ENCODE data around the gene ADARB1. TPM values are rescaled to one million over a fixed set of nuclear protein-coding genes. Genes with fewer than 3 reads are reported as not detected.

The ADARB1 gene
- polyA plus RNA-seq, 3 donors from 2014 or later, result 3.0 to 4.5 (median 3.4) TPM

DNA sequence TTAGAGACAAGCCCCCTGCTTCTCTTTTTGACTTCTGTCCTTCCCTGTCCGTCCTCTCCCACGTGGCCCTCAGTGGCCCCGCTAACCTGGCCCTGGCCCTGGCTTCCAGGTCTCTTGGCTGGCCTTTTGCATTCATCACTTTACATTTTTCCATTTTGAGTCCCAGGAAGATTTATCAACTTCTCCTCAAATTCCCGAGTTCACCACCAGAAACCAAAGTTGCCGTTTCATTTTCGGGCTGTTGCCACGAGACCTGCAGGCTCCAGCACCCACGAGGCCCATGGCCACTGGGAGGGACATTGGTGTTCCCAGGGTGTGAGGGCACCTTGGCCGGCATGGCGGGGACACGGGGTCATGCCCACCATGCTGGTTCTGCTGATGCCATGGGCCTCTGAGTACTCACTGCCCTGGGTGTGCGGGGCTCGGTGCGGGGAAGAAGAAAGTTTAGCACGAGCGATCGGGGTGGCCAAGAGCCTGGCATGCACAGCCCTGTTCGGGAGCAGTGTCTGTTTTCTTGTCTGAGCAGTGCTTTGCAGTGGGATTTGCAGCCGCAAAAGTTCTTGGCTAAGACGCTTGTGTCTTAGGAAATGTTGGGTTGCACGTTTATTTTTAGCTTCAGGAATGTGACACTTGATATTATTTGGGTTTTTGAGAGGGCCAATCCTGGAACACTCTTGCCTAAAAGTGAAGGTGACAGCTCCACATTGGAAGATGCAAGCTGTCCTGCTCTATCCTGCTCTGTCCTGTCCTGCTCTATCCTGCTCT is 40.4 kb upstream of the ADARB1 start:
- Mint-ChIP-seq H3K9me3 (peaks cover 0 to 8% (median 7%) of the 10 kb centered on the region in 6 donors), H3K4me1 (no peaks in the 10 kb centered on the region), H3K27me3 (ENCODE audit: low read depth in 3 of 3) (peaks cover 2 to 8% (median 2%) of the 10 kb centered on the region in 3 donors), H3K4me3 (no peak overlapping the region), H3K27ac (peak overlapping the region in 2 of 6 donors; percentile 46 to 67), H3K36me3 (peaks cover 0 to 12% (median 8%) of the 10 kb centered on the region in 3 donors)
- no peak for DNase-seq

- H3K9me3 Mint-ChIP-seq, result peaks cover 0 to 8% (median 7%) of the 10 kb centered on the region in 6 donors
Measured at GRCh38 chr21:45034556-45035476, 39.6 kb upstream of the ADARB1 start.

GRCh38 chr21:45035477-45035848 is 38.9 kb upstream of the ADARB1 start:
- Mint-ChIP-seq H3K9me3 (peaks cover 0 to 8% (median 7%) of the 10 kb centered on the region in 6 donors), H3K27ac (no peak overlapping the region), H3K4me3 (no peak overlapping the region), H3K4me1 (no peaks in the 10 kb centered on the region), H3K36me3 (peaks cover 0 to 12% (median 8%) of the 10 kb centered on the region in 3 donors), H3K27me3 (ENCODE audit: low read depth in 3 of 3) (peaks cover 2 to 8% (median 4%) of the 10 kb centered on the region in 3 donors)
- DNase-seq, result no peak

More at GRCh38 chr21:45034556-45035476, 39.6 kb upstream of the ADARB1 start:
- H3K27me3 Mint-ChIP-seq (ENCODE audit: low read depth in 3 of 3), result peaks cover 2 to 8% (median 4%) of the 10 kb centered on the region in 3 donors
- no peaks in the 10 kb centered on the region for H3K4me1 Mint-ChIP-seq
- DNase-seq, result no peak
- peaks cover 0 to 12% (median 8%) of the 10 kb centered on the region in 3 donors for H3K36me3 Mint-ChIP-seq
- no peak overlapping the region for H3K27ac Mint-ChIP-seq
- no peak overlapping the region for H3K4me3 Mint-ChIP-seq

DNA sequence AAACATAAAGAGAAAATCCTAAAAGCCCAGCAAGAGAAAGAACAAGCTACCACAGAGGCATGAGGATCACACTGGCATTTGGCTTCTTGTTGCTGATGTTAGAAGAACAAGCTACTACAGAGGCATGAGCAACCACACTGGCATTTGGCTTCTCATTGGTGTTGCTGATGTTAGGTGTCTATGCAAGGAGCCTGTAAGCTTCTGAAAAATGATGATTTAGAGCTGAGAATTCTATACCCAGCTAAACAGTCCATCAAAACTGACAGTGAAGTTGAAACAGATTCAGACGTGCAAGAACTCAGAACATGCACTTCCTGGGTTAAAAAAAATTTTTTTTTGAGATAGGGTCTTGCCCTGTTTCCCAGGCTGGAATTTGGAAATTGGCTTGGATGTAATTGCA is 37.8 kb upstream of the ADARB1 start:
- Mint-ChIP-seq H3K4me1 (no peaks in the 10 kb centered on the region), H3K27ac (no peak overlapping the region), H3K4me3 (no peak overlapping the region), H3K27me3 (ENCODE audit: low read depth in 3 of 3) (peaks cover 2 to 10% (median 4%) of the 10 kb centered on the region in 3 donors), H3K9me3 (peaks cover 0 to 8% (median 7%) of the 10 kb centered on the region in 6 donors), H3K36me3 (peaks cover 0 to 12% (median 8%) of the 10 kb centered on the region in 3 donors)
- DNase-seq, result no peak

DNA sequence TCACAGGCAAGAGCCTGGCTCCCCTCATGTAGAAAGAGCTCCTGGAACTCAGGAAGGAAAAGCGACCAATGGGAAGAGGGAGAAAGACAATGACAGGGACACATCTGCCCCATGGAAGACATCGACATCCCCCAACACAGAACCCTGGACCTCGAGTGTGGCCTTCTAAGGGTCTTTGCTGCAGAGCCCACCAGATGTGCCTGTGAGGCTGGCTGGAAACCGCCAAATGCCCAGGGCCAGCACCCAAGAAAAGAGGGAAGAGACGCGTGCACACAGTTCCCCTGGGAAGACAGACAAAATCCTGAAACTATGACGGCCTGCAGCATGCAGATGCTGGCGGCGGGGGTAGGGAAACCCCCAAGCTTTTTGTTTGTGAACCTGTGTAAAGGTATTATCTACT is 36.4 kb upstream of the ADARB1 start:
- no peak overlapping the region for H3K27ac Mint-ChIP-seq
- H3K36me3 Mint-ChIP-seq, result peaks cover 0 to 12% (median 8%) of the 10 kb centered on the region in 3 donors
- H3K27me3 Mint-ChIP-seq (ENCODE audit: low read depth in 3 of 3), result peaks cover 2 to 10% (median 7%) of the 10 kb centered on the region in 3 donors
- peaks cover 0 to 8% (median 7%) of the 10 kb centered on the region in 6 donors for H3K9me3 Mint-ChIP-seq
- H3K4me1 Mint-ChIP-seq, result no peaks in the 10 kb centered on the region
- no peak overlapping the region for H3K4me3 Mint-ChIP-seq
- no peak for DNase-seq

- no peak for DNase-seq
- no peak overlapping the region for H3K4me3 Mint-ChIP-seq
- no peaks in the 10 kb centered on the region for H3K4me1 Mint-ChIP-seq
- H3K27me3 Mint-ChIP-seq (ENCODE audit: low read depth in 3 of 3), result peaks cover 2 to 10% (median 7%) of the 10 kb centered on the region in 3 donors
- no peak overlapping the region for H3K27ac Mint-ChIP-seq
- peaks cover 0 to 8% (median 7%) of the 10 kb centered on the region in 6 donors for H3K9me3 Mint-ChIP-seq
- peaks cover 0 to 12% (median 8%) of the 10 kb centered on the region in 3 donors for H3K36me3 Mint-ChIP-seq
Measured at GRCh38 chr21:45039317-45040156, 34.8 kb upstream of the ADARB1 start.

DNA sequence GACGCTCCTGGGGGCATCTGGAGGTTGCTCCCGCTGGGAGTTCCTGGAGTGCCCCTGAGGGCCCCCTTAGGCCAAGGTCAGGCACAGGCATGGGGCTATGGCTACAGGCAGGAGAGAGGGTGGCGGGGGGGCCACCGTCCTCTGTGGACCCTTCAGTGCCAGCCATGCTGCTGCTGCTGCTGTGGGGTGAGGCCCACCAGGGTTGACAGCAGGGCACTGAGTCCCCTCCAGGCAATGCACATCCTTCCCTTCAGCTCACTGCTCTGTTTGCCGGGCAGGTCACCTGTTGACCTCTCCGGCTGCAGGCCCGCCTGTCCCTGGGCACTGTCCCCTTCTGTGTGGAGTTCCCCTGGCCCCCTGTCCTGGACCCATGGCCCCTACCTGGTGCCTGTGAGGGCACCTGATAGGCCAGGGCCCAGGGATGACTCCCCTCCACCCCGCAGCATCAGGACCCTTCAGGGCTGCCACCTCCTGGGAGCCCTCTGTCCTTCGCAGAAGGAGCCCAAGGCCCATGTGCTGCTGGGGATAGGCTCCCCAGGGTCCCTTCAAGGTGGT is 34.1 kb upstream of the ADARB1 start:
- no peak overlapping the region for H3K4me3 Mint-ChIP-seq

DNA sequence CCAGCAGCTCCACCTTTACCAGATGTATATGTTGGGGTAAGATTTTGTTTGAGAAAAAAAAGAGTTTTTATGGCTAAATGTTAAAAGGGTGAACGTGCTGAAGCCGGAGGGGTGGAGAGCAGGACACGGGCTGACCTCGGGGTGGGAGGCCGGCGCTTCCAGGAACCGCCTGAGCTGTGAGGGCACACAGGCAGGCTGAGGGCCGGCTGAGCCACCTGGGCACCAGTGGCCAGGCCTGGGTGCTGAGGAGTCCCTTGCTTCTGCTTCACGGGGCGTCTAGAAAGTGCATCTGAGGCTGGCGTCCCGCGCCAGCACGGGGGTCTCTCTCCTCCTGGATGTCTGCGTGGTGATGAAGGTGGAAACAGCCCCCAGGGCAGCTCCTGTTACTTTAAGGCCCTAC is 33.6 kb upstream of the ADARB1 start:
- Mint-ChIP-seq H3K4me1 (no peaks in the 10 kb centered on the region), H3K9me3 (peaks cover 0 to 8% (median 6%) of the 10 kb centered on the region in 6 donors), H3K27me3 (ENCODE audit: low read depth in 3 of 3) (peaks cover 2 to 13% (median 12%) of the 10 kb centered on the region in 3 donors), H3K27ac (no peak overlapping the region), H3K36me3 (peaks cover 0 to 9% (median 5%) of the 10 kb centered on the region in 3 donors), H3K4me3 (no peak overlapping the region)
- DNase-seq, result no peak

More for the DNA sequence above, 34.1 kb upstream of the ADARB1 start:
- Mint-ChIP-seq H3K4me1 (no peaks in the 10 kb centered on the region), H3K36me3 (peaks cover 0 to 12% (median 8%) of the 10 kb centered on the region in 3 donors), H3K27ac (no peak overlapping the region), H3K27me3 (ENCODE audit: low read depth in 3 of 3) (peaks cover 2 to 12% (median 10%) of the 10 kb centered on the region in 3 donors), H3K9me3 (peaks cover 0 to 8% (median 7%) of the 10 kb centered on the region in 6 donors)
- no peak for DNase-seq

- Mint-ChIP-seq H3K36me3 (peaks cover 0 to 6% (median 4%) of the 10 kb centered on the region in 3 donors), H3K27ac (no peak overlapping the region), H3K27me3 (ENCODE audit: low read depth in 3 of 3) (peaks cover 2 to 17% (median 13%) of the 10 kb centered on the region in 3 donors), H3K4me1 (no peaks in the 10 kb centered on the region), H3K9me3 (peaks cover 0 to 8% (median 6%) of the 10 kb centered on the region in 6 donors), H3K4me3 (no peak overlapping the region)
- no peak for DNase-seq
Measured at GRCh38 chr21:45041351-45041805, 33.0 kb upstream of the ADARB1 start.

DNA sequence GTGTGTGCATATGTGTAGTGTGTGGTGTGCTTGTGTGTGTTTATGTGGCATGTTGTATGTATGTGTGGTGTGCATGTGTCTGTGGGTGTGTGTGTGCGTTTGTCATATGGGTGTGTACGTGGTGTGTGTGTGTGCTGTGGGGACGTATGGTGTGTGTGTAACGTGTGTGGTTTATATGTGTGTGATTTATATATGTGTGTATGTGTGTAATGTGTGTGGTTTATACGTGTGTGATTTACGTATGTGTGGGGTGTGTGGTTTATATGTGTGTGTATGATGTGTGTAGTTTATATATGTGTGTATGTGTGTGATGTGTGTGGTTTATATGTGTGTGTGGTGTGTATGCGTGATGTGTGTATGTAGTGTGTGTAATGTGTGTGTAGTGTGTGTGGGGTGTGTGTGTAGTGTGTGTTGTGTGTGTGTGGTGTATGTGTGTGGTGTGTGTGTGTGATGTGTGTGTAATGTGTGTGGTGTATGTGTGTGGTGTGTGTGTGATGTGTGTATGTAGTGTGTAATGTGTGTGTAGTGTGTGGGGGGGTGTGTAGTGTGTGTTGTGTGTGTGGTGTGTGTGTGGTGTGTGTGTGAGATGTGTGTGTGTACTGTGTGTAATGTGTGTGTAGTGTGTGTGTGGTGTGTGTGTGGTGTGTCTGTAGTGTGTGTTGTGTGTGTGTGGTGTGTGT is 32.3 kb upstream of the ADARB1 start:
- Mint-ChIP-seq H3K27me3 (ENCODE audit: low read depth in 3 of 3) (peaks cover 2 to 21% (median 13%) of the 10 kb centered on the region in 3 donors), H3K4me1 (no peaks in the 10 kb centered on the region), H3K27ac (peak overlapping the region in 1 of 6 donors; percentile 59), H3K9me3 (peaks cover 0 to 9% (median 4%) of the 10 kb centered on the region in 6 donors), H3K4me3 (no peak overlapping the region), H3K36me3 (no peaks in the 10 kb centered on the region)
- no peak for DNase-seq

DNA sequence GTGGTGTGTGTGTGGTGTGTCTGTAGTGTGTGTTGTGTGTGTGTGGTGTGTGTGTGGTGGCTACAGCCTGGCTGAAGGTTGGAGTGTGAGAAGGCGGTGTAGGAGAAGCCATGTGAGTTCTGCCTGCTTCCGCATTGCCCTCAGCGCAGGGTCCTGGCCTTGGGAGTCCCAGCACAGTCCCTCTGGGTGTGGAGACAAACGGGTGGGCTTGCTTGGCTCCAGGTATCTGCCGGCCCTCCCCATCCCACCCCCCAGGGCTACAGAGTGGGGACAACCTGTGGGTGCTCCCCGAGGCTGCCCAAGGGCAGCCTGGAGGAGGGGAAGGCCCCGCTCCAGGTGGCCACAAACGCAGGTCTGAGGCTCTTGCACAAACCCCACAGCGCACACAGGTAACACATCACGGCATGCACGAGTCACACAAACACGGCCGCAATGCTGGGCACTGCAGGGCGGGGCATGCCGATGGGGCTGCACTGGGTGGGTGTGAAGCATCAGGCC is 31.7 kb upstream of the ADARB1 start:
- Mint-ChIP-seq H3K4me1 (no peaks in the 10 kb centered on the region), H3K9me3 (peaks cover 0 to 15% (median 7%) of the 10 kb centered on the region in 6 donors), H3K27ac (no peak overlapping the region)

GRCh38 chr21:45043541-45044020 is 30.8 kb upstream of the ADARB1 start:
- H3K4me1 Mint-ChIP-seq, result no peaks in the 10 kb centered on the region
- no peak overlapping the region for H3K4me3 Mint-ChIP-seq
- no peak for DNase-seq
- no peak overlapping the region for H3K27ac Mint-ChIP-seq
- peaks cover 7 to 24% (median 14%) of the 10 kb centered on the region in 3 donors for H3K27me3 Mint-ChIP-seq (ENCODE audit: low read depth in 3 of 3)
- peaks cover 0 to 15% (median 7%) of the 10 kb centered on the region in 6 donors for H3K9me3 Mint-ChIP-seq
- H3K36me3 Mint-ChIP-seq, result no peaks in the 10 kb centered on the region

More for the DNA sequence above, 31.7 kb upstream of the ADARB1 start:
- Mint-ChIP-seq H3K36me3 (no peaks in the 10 kb centered on the region), H3K4me3 (no peak overlapping the region), H3K27me3 (ENCODE audit: low read depth in 3 of 3) (peaks cover 4 to 23% (median 10%) of the 10 kb centered on the region in 3 donors)
- no peak for DNase-seq

All from immature natural killer cell (primary cell).